ENCODE measurements around the gene ZCCHC24.

The ZCCHC24 gene

DNA sequence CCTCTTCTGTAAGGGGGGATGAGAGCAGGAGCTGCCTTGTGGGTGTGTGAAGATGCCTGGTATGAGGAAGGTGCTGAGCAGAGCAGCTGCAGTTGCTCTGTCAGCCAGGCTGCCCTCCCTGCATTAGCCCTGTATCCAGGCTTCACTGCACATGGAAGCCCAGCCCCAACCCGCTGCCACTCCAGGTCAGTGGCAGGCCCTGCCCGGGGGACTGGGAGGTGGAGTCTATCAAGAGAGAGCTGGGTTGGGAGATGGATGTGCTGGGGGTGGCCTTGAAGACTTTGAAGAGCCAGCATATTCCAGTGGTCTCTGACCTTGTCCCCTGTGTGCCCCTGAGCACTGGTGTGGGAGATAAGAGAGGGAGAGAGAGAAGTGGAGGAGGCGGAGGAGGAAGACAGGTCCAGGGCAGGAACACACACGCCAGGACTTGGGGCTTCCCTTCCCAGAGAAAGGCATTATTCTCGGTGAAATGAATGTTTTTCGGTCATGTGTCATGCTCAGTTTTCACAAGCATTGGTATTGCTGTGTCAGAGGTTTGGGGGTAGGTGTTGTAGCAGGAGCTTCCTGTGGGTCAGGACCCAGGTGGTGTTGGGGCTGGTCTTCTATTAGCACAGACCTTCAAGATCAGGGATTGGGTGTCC lies 95.5 kb downstream of the ZCCHC24 start:
- H3K27me3 Mint-ChIP-seq (ENCODE audit: low read depth), result peaks cover 4% of the 10 kb centered on the region
- peak overlapping the region in 1 of 3 experiments; percentile 78 for H3K27ac Mint-ChIP-seq
- H3K4me1 Mint-ChIP-seq, result peaks cover 17% of the 10 kb centered on the region
- H3K36me3 Mint-ChIP-seq (ENCODE audit: low read depth), result peaks cover 38% of the 10 kb centered on the region
- peak overlapping the region; percentile 81 to 85 (median 83) for H3K4me3 Mint-ChIP-seq
- H3K9me3 Mint-ChIP-seq, result no peaks in the 10 kb centered on the region
- TF ChIP-seq, protein P1, sequence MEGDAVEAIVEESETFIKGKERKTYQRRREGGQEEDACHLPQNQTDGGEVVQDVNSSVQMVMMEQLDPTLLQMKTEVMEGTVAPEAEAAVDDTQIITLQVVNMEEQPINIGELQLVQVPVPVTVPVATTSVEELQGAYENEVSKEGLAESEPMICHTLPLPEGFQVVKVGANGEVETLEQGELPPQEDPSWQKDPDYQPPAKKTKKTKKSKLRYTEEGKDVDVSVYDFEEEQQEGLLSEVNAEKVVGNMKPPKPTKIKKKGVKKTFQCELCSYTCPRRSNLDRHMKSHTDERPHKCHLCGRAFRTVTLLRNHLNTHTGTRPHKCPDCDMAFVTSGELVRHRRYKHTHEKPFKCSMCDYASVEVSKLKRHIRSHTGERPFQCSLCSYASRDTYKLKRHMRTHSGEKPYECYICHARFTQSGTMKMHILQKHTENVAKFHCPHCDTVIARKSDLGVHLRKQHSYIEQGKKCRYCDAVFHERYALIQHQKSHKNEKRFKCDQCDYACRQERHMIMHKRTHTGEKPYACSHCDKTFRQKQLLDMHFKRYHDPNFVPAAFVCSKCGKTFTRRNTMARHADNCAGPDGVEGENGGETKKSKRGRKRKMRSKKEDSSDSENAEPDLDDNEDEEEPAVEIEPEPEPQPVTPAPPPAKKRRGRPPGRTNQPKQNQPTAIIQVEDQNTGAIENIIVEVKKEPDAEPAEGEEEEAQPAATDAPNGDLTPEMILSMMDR (IDR thresholded peaks at IDR 0.05; ENCODE audit: unreplicated experiment in 3 of 3), result no peak

DNA sequence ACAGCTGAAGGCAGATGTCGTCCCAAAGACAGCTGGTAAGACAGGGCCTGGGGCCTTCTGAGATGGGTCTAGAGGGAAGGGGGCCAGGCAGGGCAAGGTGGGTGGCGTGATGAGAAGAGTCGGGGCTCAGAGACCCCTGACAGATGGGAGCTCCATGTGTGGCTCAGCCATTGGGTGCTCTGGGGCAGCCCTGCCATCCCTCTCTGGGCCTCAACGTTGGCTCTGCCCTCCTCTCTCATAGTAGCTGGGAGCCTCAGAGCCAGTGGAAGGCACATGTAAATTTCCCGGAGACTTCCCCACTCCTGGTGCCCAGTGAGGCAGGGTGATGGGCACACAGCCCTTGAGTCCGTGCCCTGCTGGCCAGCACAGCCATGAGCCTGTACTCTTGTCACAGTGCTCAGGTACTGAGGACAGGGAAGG lies 96.3 kb downstream of the ZCCHC24 start:
- Mint-ChIP-seq H3K27me3 (ENCODE audit: low read depth) (peaks cover 4% of the 10 kb centered on the region), H3K4me1 (peaks cover 17% of the 10 kb centered on the region), H3K36me3 (ENCODE audit: low read depth) (peaks cover 30% of the 10 kb centered on the region), H3K27ac (peak overlapping the region in 1 of 3 experiments; percentile 60), H3K4me3 (peak overlapping the region; percentile 81 to 85 (median 83)), H3K9me3 (no peaks in the 10 kb centered on the region)
- TF ChIP-seq, protein P1 (IDR thresholded peaks at IDR 0.05; ENCODE audit: unreplicated experiment in 3 of 3), result no peak

DNA sequence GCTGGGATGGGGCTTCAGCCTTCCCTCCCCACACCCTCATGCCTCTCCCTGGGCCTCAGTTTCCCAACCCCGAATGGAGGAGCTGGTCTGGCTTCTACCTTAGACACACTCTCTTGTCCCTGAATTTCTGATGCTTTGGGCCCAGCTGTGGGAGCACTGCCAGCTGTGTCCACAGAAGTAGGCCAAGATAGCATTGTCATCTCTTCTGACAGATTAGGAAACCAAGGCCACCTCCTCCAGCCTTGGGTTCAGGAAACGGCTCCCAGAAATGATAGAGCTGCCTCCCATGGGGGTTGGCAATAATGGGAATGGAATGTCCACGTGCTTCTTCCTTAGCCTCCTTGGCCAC lies 96.8 kb downstream of the ZCCHC24 start:
- TF ChIP-seq, protein P1 (IDR thresholded peaks at IDR 0.05; ENCODE audit: unreplicated experiment in 3 of 3), result no peak
- H3K27ac Mint-ChIP-seq, result peak overlapping the region; percentile 37 to 60 (median 52)
- peak overlapping the region; percentile 81 to 85 (median 83) for H3K4me3 Mint-ChIP-seq
- H3K27me3 Mint-ChIP-seq (ENCODE audit: low read depth), result peaks cover 4% of the 10 kb centered on the region
- peaks cover 17% of the 10 kb centered on the region for H3K4me1 Mint-ChIP-seq
- H3K36me3 Mint-ChIP-seq (ENCODE audit: low read depth), result peaks cover 25% of the 10 kb centered on the region
- no peaks in the 10 kb centered on the region for H3K9me3 Mint-ChIP-seq

DNA sequence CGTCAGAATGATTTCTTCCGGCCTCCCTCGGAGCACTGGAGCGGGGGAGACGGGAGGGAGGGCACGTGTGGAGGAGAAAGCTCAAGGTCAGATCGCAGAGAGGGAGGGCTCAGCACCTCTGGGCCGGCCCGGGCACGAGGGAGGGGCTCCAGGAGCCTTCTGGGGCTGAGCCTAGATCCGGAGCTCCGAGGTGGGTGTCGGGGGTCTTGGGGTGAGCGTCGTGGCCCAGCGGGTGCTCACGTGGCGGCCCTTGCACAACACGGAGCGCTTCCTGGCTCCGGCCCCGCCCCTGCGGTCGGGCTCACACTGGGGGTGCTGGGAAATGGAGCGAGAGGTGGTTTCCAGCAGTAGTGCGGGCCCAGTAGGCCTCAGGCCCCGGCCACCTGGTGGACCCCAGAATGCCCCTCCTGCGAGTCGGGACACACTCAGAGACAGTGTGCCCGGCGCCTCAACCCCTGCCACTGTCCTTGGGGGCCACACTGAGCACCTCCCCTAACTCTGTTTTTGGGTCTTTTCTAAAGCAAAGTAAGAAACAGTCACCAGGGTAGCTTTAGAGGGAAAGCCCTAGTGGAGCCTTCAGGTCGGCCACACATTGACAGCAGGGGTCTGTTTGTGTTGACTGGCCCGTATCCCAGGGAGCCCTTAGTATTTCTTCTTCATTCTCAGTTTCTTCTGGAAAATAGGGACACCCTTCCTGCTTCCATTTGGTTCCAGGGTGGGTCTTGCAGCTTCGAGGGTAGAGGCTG lies 97.4 kb downstream of the ZCCHC24 start:
- Mint-ChIP-seq H3K27me3 (ENCODE audit: low read depth) (peaks cover 4% of the 10 kb centered on the region), H3K36me3 (ENCODE audit: low read depth) (peaks cover 20% of the 10 kb centered on the region), H3K4me1 (peaks cover 17% of the 10 kb centered on the region), H3K4me3 (peak overlapping the region; percentile 81 to 85 (median 83)), H3K9me3 (no peaks in the 10 kb centered on the region), H3K27ac (peak overlapping the region; percentile 37 to 60 (median 52))
- TF ChIP-seq, protein P1 (IDR thresholded peaks at IDR 0.05; ENCODE audit: unreplicated experiment in 3 of 3), result no peak

DNA sequence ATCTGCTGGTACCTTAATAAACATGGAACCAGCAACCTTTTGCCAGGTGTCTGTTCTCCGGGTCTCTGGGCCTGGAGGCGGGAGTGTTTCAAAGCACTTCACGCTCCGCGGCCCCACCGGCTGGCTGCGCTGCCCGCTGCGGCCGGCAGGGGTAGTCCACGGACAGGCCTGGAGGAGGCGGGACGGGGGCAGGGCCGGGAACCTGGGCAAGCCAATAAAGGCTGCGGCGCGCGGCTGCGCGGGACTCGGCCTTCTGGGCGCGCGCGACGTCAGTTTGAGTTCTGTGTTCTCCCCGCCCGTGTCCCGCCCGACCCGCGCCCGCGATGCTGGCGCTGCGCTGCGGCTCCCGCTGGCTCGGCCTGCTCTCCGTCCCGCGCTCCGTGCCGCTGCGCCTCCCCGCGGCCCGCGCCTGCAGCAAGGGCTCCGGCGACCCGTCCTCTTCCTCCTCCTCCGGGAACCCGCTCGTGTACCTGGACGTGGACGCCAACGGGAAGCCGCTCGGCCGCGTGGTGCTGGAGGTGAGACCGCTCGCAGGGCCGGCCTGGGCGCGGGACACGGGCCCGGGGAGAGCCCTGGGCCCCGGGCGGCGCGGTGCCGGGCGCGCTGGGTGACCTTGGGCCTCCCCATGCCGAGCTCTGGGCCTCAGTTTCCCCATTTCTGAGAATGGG lies 98.1 kb downstream of the ZCCHC24 start, which contains the start of gene PPIF:
Gene PPIF, plus strand, starts transcription at position 244 of the 668 bp plus-strand sequence. Its CDS starts 80 bp downstream, at position 324.
- H3K9me3 Mint-ChIP-seq, result no peaks in the 10 kb centered on the region
- H3K27me3 Mint-ChIP-seq (ENCODE audit: low read depth), result peaks cover 4% of the 10 kb centered on the region
- TF ChIP-seq, protein P1 (IDR thresholded peaks at IDR 0.05; ENCODE audit: unreplicated experiment in 3 of 3), result peak; percentile 98 to 99 (median 98)
- peak within 1 kb of the TSS; percentile 81 to 85 (median 83) for H3K4me3 Mint-ChIP-seq
- peaks cover 17% of the 10 kb centered on the region for H3K36me3 Mint-ChIP-seq (ENCODE audit: low read depth)
- H3K4me1 Mint-ChIP-seq, result peaks cover 17% of the 10 kb centered on the region
- H3K27ac Mint-ChIP-seq, result peak within 1 kb of the TSS; percentile 27 to 52 (median 37)
